SIG-M5 treated with dmso at 0.1 percent for 504 hours (cell line): ENCODE data around the gene UEVLD.

Source experiments
- DNase-seq: peaks from one replicate; lab custom pipeline; 2025; ENCODE audit not compliant: unreplicated experiment; lab: John Stamatoyannopoulos, UW

The UEVLD gene

GRCh38 chr11:18590571-18590970 is 2.0 kb upstream of the UEVLD start:
- DNase-seq = no peak

- no peak for DNase-seq
These were observed 6.7 kb downstream of the UEVLD start for GRCh38 chr11:18581825-18582224.

- DNase-seq = no peak
These were observed 8.3 kb downstream of the UEVLD start for GRCh38 chr11:18580113-18580766.

DNA sequence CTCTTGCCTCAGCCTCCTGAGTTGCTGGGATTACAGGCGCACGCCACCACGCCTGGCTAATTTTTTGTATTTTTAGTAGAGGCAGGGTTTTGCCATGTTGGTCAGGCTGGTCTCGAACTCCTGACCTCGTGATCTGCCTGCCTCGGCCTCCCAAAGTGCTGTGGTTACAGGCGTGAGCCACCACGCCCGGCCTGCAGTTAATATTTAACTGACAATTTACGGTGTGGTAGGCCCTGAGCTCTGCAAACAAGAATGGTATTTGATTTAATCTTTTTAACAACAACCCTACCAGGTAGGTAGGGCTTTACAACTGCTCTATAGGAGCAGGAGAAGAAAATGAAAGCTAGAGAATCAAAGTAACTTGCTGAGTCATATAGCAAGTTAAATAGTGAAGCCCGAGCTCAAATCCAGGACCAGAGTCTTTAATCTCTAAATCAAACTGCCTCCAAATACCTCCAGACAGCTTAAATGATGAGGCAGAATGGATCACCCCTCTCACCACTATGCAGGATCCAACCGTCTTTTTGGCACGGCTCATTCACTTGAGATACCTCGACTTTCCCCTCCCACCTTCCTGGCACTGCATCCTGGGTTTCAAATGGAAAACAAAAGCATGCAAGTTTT is 9.4 kb downstream of the UEVLD start:
- DNase-seq = peak; percentile 17

DNA sequence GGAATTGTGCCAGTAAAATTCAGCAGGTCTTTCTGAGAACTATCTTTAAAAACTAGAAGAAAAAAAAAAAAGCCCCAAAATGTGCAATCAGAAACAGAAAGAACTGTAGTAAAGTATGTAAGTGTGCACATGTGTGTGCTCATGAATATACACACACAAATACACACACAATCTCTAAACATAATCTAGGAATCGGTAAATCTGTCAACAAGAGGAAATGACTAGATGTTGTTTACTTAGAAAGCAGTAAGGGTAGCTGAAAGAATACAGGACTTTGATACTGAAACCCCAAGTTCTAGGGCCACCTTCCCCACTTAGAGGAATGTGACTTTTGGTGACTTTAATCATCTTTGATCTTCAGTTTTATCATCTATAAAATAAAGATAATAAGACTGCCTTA is 13.2 kb downstream of the UEVLD start:
- no peak for DNase-seq

DNA sequence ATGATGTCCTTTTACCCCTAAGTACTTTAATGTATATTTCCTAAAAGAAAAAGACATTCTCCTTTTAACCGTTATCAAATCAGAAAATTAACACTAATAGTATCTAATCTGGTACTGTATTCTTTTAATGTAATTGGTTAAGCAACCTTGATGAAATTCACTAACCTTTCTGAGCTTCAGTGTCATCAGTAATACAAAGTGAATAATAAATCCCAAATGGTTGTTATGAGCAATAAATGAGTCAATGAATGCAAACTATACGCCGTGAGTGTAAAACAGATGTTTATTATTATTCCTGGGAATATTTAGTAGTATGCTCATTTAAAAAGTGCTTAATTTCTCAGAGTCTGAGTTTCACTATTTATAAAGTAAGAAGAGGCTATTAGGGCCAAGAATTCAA is 21.5 kb downstream of the UEVLD start:
- no peak for DNase-seq

DNA sequence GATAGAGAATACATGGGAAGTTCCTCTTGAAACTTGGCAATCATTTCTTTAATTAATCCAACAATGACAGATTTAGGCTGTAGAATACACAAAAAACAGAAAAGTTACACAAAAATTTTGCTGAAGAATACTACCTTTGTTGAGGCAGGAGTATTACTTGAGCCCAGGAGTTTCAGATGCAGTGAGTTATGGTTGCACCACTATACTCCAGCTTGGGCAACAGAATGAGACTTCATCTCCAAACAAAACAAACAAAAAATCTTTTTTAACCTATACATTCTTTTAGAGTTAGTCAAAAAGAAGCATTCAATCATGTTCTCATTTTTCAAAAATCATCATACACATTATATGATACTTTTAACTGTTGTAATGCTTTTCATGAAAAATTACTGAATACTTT is 22.1 kb downstream of the UEVLD start:
- DNase-seq = no peak

- DNase-seq = no peak
These were observed 24.4 kb downstream of the UEVLD start for GRCh38 chr11:18564149-18564548.

DNA sequence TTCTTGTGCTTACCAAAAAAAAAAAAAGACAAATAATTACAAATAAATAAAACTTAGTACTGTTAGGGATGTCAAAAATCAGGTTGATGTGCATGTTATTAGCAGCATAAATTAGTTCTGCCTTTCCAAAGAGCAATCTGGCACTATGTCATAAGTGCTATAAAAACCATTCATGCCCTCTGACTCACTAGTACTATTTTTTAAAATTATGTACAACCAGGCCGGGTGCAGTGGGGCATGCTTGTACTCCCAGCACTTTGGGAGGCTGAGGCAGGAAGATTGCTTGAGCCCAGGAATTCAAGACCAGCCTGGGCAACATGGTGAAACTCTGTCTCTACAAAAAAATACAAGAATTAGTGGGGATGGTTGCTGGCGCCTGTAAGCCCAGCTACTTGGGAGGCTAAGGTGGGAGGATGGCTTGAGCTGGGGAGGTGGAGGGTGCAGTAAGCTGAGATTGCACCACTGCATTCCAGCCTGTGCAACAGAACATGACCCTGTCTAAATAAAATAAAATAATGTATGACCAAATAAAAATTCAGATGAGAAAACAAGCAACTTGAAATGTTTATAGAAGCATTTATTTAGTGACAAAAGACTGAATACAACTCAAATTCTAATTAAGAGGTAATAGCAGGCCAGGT is 25.3 kb downstream of the UEVLD start:
- DNase-seq = no peak

GRCh38 chr11:18548001-18548400 is 40.5 kb downstream of the UEVLD start:
- no peak for DNase-seq

- peak; percentile 5 for DNase-seq
These were observed 48.1 kb downstream of the UEVLD start for GRCh38 chr11:18540207-18541009.

DNA sequence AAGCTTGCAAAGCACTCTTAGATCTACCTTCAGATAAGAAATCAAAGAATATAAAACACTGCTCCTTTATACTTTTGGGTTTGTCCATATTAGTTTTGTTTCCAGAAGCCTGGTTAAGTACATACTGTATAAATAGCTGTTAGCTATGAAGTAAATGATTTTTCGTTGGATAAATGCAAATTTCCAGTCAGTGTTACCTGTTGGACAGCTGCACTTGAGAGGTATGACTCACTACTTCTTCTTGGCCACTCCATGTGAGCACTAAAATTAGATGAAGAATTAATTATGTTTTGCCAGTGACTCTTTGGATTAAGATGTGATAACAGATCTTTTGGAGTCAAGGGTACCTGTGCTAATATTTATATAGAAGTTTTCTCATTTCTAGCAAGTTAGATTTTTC is 52.3 kb downstream of the UEVLD start:
- peak; percentile 14 for DNase-seq

DNA sequence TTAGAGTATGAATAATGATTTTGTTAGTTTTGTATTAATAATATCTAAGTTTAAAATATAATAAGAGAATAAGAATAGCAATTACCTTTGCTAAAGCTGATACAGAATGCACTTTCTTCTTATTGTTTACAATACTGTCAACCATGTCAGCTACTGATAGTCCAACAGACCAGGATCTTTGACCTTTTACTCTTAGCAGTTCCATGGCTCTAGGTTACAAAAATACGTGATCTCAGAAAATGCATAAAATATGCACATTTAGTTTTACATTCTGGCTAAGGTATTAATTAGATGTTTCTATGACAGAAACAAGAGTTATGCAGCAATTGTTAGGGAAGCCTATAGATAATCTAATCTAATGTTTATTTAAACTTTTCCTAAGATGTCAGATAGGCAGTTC is 54.3 kb downstream of the UEVLD start:
- DNase-seq = no peak

- no peak for DNase-seq
These were observed 55.2 kb downstream of the UEVLD start for GRCh38 chr11:18533365-18533764.

GRCh38 chr11:18527512-18527911 is 61.0 kb downstream of the UEVLD start:
- DNase-seq = peak; percentile 60

DNA sequence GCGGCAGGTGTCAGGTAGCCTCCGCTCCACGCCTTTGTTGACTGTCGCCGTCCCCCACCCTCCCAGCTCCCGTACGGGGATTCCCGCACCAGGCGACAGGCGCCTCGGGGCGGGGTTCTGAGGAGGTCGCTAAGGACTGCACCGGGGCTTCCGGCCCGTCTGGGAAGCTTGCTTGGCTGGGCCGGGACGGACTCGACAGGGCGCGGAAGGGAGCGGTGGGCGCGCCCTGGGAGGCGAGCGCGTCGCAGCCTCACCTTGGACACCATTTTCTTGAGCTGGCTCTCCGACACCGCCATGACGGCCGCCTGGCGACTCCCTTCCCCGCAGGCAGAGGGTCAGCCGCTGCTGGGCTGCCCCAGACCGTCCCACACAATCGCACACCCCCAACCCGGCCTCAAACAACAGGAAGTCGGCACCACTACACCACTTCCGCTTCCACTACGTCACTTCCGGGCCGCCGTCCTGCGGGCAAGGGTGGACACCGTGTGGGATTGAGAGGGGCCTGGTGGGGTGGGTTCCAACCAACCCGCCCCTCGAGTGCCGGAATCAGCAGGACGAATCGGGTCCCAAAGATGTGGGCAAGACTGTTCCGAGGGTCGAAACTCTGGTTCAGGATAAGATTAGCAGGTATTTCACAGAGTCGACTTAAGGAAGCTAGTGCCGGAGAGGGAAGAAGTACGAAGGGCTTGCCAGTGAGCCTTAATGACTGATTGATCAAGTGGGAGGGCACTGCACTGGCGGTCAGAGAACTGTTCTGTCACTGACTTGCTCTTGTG is 61.8 kb downstream of the UEVLD start, which contains the start of gene TSG101:
TSG101 (minus strand) TSS at position 422 of the 776 bp plus-strand sequence; CDS start at position 296, 126 bp downstream.
- DNase-seq = peak; percentile 83

GRCh38 chr11:18526130-18526520 is 62.4 kb downstream of the UEVLD start:
- no peak for DNase-seq

DNA sequence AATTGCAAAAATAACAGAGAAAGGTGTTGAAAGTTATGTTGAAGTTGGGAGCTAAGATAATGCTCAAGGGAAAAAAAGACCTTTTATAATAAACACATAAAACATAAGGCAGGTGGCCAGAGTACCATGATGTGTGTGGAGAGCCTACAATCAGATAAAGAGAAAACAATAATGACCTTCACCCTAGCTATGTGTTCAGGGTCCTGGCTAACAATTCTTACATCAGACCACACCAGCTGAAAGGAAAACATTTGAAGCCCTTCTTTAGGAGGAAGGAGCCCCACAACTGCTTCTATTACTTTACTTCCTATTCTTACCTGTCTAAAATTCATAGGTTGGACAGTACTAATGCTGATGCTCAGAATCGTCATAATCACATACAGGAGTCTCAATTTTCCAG is 64.3 kb downstream of the UEVLD start:
- no peak for DNase-seq

DNA sequence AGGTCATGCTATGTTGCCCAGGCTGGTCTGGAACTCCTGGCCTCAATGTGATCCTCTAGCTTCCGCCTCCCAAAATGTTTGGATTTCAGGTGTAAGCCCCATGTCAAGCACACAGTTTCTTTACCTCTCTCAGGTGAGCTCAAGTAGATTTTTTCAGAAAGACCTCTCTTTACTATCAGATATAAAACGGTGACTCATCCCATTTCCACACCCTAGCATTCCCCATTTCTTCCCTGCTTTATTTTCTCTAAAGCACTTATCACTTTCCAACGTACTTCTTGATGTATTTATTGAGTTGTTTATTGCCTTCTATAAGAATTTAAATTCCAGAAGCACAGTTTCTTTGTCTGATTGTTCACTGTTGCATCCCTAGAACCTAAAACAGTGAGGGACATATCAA is 65.5 kb downstream of the UEVLD start:
- no peak for DNase-seq

- DNase-seq = peak; percentile 5
These were observed 66.1 kb downstream of the UEVLD start for GRCh38 chr11:18522388-18522787.

GRCh38 chr11:18521122-18521521 is 67.4 kb downstream of the UEVLD start:
- no peak for DNase-seq
